WI38 (cell line): ENCODE results near the gene SMCR8.

Experiments
- H3K4me3 ChIP-seq: 2 replicates; pipeline ENCODE4 v1.5.1; 2011; ENCODE audit warnings: low read depth, mild to moderate bottlenecking, control low read depth, low read length
- CTCF ChIP-seq: IDR thresholded peaks from 2 replicates; pipeline ENCODE4 v1.5.1; 2012; ENCODE audit warnings: low read depth, mild to moderate bottlenecking, control low read depth, low read length

Gene SMCR8

GRCh38 chr17:18361837-18362697 is 47.0 kb downstream of the SMCR8 start:
- TF ChIP-seq CTCF: no peak
- H3K4me3 ChIP-seq: peak overlapping the region; percentile 78

DNA sequence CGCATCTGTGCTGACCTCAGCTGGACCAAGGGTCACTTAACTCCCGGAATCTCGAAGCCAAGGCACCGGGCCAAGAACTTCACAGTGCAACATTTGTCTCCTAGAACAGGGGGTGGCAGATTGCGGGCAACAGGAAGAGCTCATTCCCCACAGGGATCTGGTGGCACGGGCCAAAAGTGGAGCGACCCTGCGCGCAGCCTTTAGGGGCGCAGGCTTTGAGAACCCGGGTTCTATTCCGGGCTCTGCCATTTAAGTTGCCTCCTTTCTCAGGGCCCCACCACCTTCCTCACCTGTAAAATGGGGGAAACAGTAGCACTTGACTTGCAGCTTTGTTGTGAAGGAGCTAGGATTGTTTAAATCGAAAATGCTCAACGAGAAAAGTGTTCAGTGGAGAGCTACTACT is 47.6 kb downstream of the SMCR8 start:
- no peak for TF ChIP-seq CTCF
- H3K4me3 ChIP-seq: peak overlapping the region; percentile 78

GRCh38 chr17:18363101-18364049 is 48.3 kb downstream of the SMCR8 start, which contains the start of gene SHMT1:
TSS of gene SHMT1 (minus strand) at chr17:18363550. CDS start at chr17:18355981, 7,569 bp downstream.
- TF ChIP-seq CTCF: no peak
- H3K4me3 ChIP-seq: peak within 1 kb of the TSS; percentile 78

- TF ChIP-seq CTCF: no peak
- H3K4me3 ChIP-seq: no peak overlapping the region
Measured at GRCh38 chr17:18364166-18364565, 49.1 kb downstream of the SMCR8 start.

GRCh38 chr17:18368946-18369345 is 53.9 kb downstream of the SMCR8 start:
- no peak overlapping the region for H3K4me3 ChIP-seq
- TF ChIP-seq CTCF: no peak

DNA sequence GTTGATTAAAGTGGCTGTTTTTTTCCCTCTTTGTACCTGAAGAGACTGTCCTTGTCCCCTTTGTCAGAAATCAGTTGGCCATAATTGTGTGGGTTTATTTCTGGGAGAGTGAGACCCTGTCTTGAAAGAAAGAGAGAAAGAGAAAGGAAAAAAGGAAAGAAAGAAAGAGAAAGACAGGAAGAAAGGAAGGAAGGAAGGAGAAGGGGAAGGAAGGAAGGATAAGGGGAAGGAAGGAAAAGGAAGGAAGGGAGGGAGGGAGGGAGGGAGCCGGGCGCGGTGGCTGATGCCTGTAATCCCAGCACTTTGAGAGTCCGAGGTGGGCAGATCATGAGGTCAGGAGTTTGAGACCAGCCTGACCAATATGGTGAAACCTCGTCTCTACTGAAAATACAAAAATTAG is 55.7 kb downstream of the SMCR8 start:
- no peak overlapping the region for H3K4me3 ChIP-seq
- TF ChIP-seq CTCF: no peak
